PFSK-1 (cell line): ENCODE data around the gene ITPKB.

Experiments used
- POLR2AphosphoS5 ChIP-seq: IDR thresholded peaks from 2 replicates; pipeline ENCODE4 v1.6.1; 2012; ENCODE audit warnings: low read depth, mild to moderate bottlenecking, control low read depth, low read length, moderate library complexity
- SIN3A ChIP-seq: IDR thresholded peaks from 2 replicates; pipeline ENCODE4 v1.6.1; 2012; ENCODE audit warnings: mild to moderate bottlenecking, low read length, moderate library complexity, borderline replicate concordance; ENCODE audit not compliant: insufficient read depth
- TAF1 ChIP-seq: IDR thresholded peaks from 2 replicates; pipeline ENCODE4 v1.6.1; 2012; ENCODE audit warnings: low read length, control low read depth, borderline replicate concordance; ENCODE audit not compliant: insufficient read depth

GRCh38 chr1:226644541-226645176 lies 94.4 kb downstream of the ITPKB start:
- no peak for TF ChIP-seq POLR2AphosphoS5
- no peak for TF ChIP-seq TAF1
- no peak for TF ChIP-seq SIN3A
